Neuronal stem cell (in vitro differentiated cells): Measurements from ENCODE around the gene OOSP1.

Experiments
- DNase-seq: peaks from one replicate; pipeline ENCODE4 v3.0.0-alpha.2; 2013; ENCODE audit warnings: low spot score
- H2AFZ ChIP-seq: one replicate; pipeline ENCODE4 v1.6.1; 2013; ENCODE audit warnings: mild to moderate bottlenecking, low read length, inconsistent platforms
- H2AK5ac ChIP-seq: 2 replicates; pipeline ENCODE4 v1.6.1; 2013; ENCODE audit warnings: low read depth, mild to moderate bottlenecking, inconsistent platforms, low read length, moderate library complexity, mixed read lengths
- H2BK120ac ChIP-seq: 2 replicates; pipeline ENCODE4 v1.6.1; 2013; ENCODE audit warnings: low read depth, mild to moderate bottlenecking, inconsistent platforms, low read length, moderate library complexity, mixed read lengths
- H2BK12ac ChIP-seq: one replicate; pipeline ENCODE4 v1.6.1; 2013; ENCODE audit warnings: low read length, inconsistent platforms
- H2BK15ac ChIP-seq: 2 replicates; pipeline ENCODE4 v1.6.1; 2013; ENCODE audit warnings: mild to moderate bottlenecking, low read length, inconsistent platforms, mixed read lengths
- H2BK5ac ChIP-seq: one replicate; pipeline ENCODE4 v1.6.1; 2013; ENCODE audit warnings: inconsistent platforms, mild to moderate bottlenecking, low read length, moderate library complexity
- H3K14ac ChIP-seq: one replicate; pipeline ENCODE4 v1.6.1; 2013; ENCODE audit warnings: low read length, inconsistent platforms
- H3K18ac ChIP-seq: 2 replicates; pipeline ENCODE4 v1.6.1; 2013; ENCODE audit warnings: low read length, inconsistent platforms
- H3K23ac ChIP-seq: 2 replicates; pipeline ENCODE4 v1.6.1; 2013; ENCODE audit warnings: low read depth, mild to moderate bottlenecking, mixed read lengths, low read length, inconsistent platforms; ENCODE audit not compliant: poor library complexity
- H3K27ac ChIP-seq: replicated peaks from 3 replicates; pipeline ENCODE4 v1.5.1; 2013; ENCODE audit warnings: low read length, inconsistent platforms
- H3K27me3 ChIP-seq, 3 experiments: 2 replicates each; pipeline ENCODE4 v1.6.1; 2013; ENCODE audit warnings: low read length in 3 of 3, mild to moderate bottlenecking in 2 of 3, inconsistent platforms in 1 of 3, low read depth in 1 of 3, mixed read lengths in 1 of 3, moderate library complexity in 1 of 3; ENCODE audit not compliant: control insufficient read depth in 3 of 3, insufficient read depth in 3 of 3
- H3K36me3 ChIP-seq, 2 donors: replicated peaks in 1 of 2; 2 replicates each; pipeline ENCODE4 v1.6.1; 2013; ENCODE audit warnings: low read length in 2 of 2; ENCODE audit not compliant: control insufficient read depth in 2 of 2, insufficient read depth in 2 of 2
- H3K4ac ChIP-seq: 2 replicates; pipeline ENCODE4 v1.6.1; 2013; ENCODE audit warnings: inconsistent platforms, mild to moderate bottlenecking, low read length, moderate library complexity
- H3K4me1 ChIP-seq, 2 donors: 1 replicate in 1 of 2; 2 replicates in 1 of 2; pipeline ENCODE4 v1.6.1; 2013; ENCODE audit warnings: low read length in 2 of 2, low read depth in 1 of 2; ENCODE audit not compliant: control insufficient read depth in 2 of 2, insufficient read depth in 1 of 2
- H3K4me2 ChIP-seq: one replicate; pipeline ENCODE4 v1.6.1; 2013; ENCODE audit warnings: mild to moderate bottlenecking, low read length, inconsistent platforms; ENCODE audit not compliant: insufficient read depth, poor library complexity, severe bottlenecking
- H3K4me3 ChIP-seq, 2 donors: 2 replicates each; pipeline ENCODE4 v1.5.1; 2013; ENCODE audit warnings: low read length in 2 of 2, mild to moderate bottlenecking in 2 of 2, inconsistent platforms in 1 of 2, moderate library complexity in 1 of 2
- H3K79me1 ChIP-seq: one replicate; pipeline ENCODE4 v1.6.1; 2013; ENCODE audit warnings: low read depth, mild to moderate bottlenecking, inconsistent platforms, low read length, moderate library complexity
- H3K9ac ChIP-seq: one replicate; pipeline ENCODE4 v1.6.1; 2013; ENCODE audit warnings: mild to moderate bottlenecking, low read depth, low read length, inconsistent platforms; ENCODE audit not compliant: poor library complexity
- H3K9me3 ChIP-seq, 2 donors: replicated peaks in 1 of 2; 2 replicates each; pipeline versions ENCODE3 to v1.6.1; 2013; ENCODE audit warnings: low read length in 2 of 2, mild to moderate bottlenecking in 2 of 2, inconsistent platforms in 1 of 2, low read depth in 1 of 2, mixed read lengths in 1 of 2, moderate library complexity in 1 of 2; ENCODE audit not compliant: control insufficient read depth in 2 of 2, insufficient read depth in 1 of 2
- H4K8ac ChIP-seq: one replicate; pipeline ENCODE4 v1.6.1; 2013; ENCODE audit warnings: low read depth, mild to moderate bottlenecking, inconsistent platforms, low read length, moderate library complexity
- H4K91ac ChIP-seq: one replicate; pipeline ENCODE4 v1.6.1; 2013; ENCODE audit warnings: low read length, low read depth, mild to moderate bottlenecking, inconsistent platforms; ENCODE audit not compliant: poor library complexity
- WGBS, 2 donors: extraction: QIAGEN DNeasy Blood & Tissue Kit; methylation state at CpG; one replicate each; pipeline ENCODE4 v1.1.7; 2013; ENCODE audit warnings: missing lambda C conversion rate in 2 of 2, mixed read lengths in 1 of 2; ENCODE audit not compliant: insufficient read length in 2 of 2, insufficient replicate concordance in 1 of 2; ENCODE audit errors: extremely low coverage in 2 of 2; 5-methylcytosine and 5-hydroxymethylcytosine counted together

The OOSP1 gene

DNA sequence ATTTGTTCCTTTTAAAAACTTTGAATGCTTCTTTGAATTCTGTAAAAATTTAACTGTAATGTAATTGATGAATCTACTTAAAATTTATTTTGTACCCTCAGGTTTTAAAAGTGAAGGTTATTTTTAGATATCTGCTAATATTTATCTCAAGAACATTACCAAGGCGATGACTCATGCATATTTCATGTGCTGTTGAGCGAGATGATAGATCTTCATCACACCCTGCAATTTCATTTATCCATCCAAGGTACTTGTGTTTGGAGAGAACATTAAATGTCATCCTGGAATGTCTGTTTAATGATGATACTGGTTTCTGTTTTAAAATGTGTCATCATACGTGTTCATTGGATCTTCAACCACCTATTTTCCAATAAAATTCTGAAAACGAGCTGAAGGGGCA lies 18.9 kb downstream of the OOSP1 start:
- no peak overlapping the region for H3K27ac ChIP-seq
- H3K79me1 ChIP-seq = peaks cover 1% of the 10 kb centered on the region
- no peak overlapping the region for H3K4me2 ChIP-seq
- no peak overlapping the region for H2BK5ac ChIP-seq
- no peak overlapping the region for H2BK15ac ChIP-seq
- H3K36me3 ChIP-seq = no peaks in the 10 kb centered on the region
- no peak overlapping the region for H3K23ac ChIP-seq
- H3K9me3 ChIP-seq = no peaks in the 10 kb centered on the region
- no peaks in the 10 kb centered on the region for H3K4me1 ChIP-seq
- H3K18ac ChIP-seq = no peak overlapping the region
- no peak overlapping the region for H2AK5ac ChIP-seq
- no peak overlapping the region for H3K14ac ChIP-seq
- DNase-seq = no peak
- H3K4me3 ChIP-seq = no peak overlapping the region
- no CpG with 5 or more reads among the region's 4 CpGs for WGBS, 2 donors
- no peak overlapping the region for H3K9ac ChIP-seq
- H4K8ac ChIP-seq = no peak overlapping the region
- H2AFZ ChIP-seq = no peak overlapping the region
- H3K27me3 ChIP-seq = no peaks in the 10 kb centered on the region
- no peak overlapping the region for H2BK120ac ChIP-seq
- no peak overlapping the region for H4K91ac ChIP-seq
- no peak overlapping the region for H2BK12ac ChIP-seq
- no peak overlapping the region for H3K4ac ChIP-seq

DNA sequence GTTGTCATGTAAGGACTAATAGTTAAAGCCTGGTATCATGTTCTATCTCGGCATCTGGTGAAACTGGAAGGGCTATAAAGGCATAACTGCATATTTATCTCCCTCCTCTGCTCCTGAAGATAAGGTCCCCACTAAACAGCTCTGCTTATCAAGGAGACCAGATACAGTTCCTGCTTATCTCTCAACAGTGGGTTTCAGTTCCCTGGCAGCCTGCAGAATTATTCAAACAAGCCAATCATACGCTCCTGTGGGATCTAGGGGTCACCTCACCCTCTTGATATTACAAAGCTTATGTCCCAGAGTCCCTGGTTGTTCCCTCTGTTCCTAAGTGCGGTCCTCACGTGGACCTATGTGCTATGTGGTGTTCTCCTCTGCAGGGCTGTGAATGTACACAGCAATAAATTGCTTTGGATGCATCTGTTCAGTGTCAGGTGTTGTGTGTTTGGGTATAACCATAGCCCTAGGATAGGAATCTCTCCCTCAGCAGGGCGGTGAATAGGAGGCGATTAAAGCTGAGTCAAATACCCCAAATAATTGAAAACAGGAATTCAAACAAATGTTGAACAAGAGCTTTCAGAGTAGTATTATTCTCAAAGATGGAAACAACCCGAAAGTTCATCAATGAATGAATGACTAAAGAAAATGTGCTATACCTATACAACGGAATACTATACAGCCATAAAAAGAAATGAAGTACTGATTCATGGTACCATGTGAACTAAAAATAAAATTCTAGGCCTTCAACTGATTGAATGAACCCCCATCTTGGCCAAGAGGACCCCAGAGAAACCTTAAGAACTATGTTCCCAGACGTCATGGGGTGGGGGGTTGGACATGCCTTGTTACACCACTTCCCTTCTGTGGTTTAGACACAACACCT lies 22.5 kb downstream of the OOSP1 start:
- no peak overlapping the region for H4K8ac ChIP-seq
- WGBS, 2 donors = no CpG with 5 or more reads among the region's 9 CpGs
- no peak for DNase-seq

DNA sequence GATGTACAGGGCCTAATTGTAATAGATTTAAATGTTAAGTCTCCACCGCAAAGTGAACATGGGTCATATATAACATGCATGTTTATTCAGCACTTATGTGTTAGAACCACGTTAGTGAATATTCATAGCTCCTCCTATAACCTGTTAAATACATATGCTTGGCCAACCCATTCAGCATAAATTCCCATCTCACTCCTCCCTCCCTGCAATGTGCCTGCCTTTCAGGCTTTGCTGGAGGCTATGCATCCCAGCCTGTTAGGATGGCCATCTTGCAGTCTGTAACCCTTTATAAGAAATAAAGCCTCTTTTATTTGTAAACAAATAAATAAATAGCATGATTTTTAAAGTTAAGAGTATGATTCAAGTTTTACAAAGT lies 23.9 kb downstream of the OOSP1 start:
- H2BK5ac ChIP-seq = no peak overlapping the region
- H4K91ac ChIP-seq = no peak overlapping the region
- H2BK120ac ChIP-seq = no peak overlapping the region
- no peak overlapping the region for H2BK15ac ChIP-seq
- no peak overlapping the region for H4K8ac ChIP-seq
- peaks cover 1% of the 10 kb centered on the region for H3K79me1 ChIP-seq
- H3K27me3 ChIP-seq = no peaks in the 10 kb centered on the region
- H3K4me2 ChIP-seq = no peak overlapping the region
- WGBS, 2 donors = no CpG with 5 or more reads among the region's 2 CpGs
- H3K9ac ChIP-seq = no peak overlapping the region
- no peaks in the 10 kb centered on the region for H3K9me3 ChIP-seq
- no peak overlapping the region for H3K14ac ChIP-seq
- DNase-seq = no peak
- H2AFZ ChIP-seq = no peak overlapping the region
- H3K36me3 ChIP-seq = no peaks in the 10 kb centered on the region
- H3K18ac ChIP-seq = no peak overlapping the region
- H3K27ac ChIP-seq = no peak overlapping the region
- H3K4ac ChIP-seq = no peak overlapping the region
- H2AK5ac ChIP-seq = no peak overlapping the region
- no peak overlapping the region for H3K4me3 ChIP-seq
- H3K4me1 ChIP-seq = no peaks in the 10 kb centered on the region
- no peak overlapping the region for H2BK12ac ChIP-seq
- H3K23ac ChIP-seq = no peak overlapping the region

More for the DNA sequence above, 22.5 kb downstream of the OOSP1 start:
- H4K91ac ChIP-seq = no peak overlapping the region
- no peak overlapping the region for H3K27ac ChIP-seq
- no peaks in the 10 kb centered on the region for H3K4me1 ChIP-seq
- H2BK12ac ChIP-seq = no peak overlapping the region
- no peak overlapping the region for H2AFZ ChIP-seq
- no peak overlapping the region for H2AK5ac ChIP-seq
- no peak overlapping the region for H3K23ac ChIP-seq
- H3K4me3 ChIP-seq = no peak overlapping the region
- H3K79me1 ChIP-seq = peaks cover 1% of the 10 kb centered on the region
- no peak overlapping the region for H3K4ac ChIP-seq
- no peak overlapping the region for H2BK120ac ChIP-seq
- no peak overlapping the region for H3K18ac ChIP-seq
- H3K36me3 ChIP-seq = no peaks in the 10 kb centered on the region
- H3K4me2 ChIP-seq = no peak overlapping the region
- H3K9ac ChIP-seq = no peak overlapping the region
- H3K14ac ChIP-seq = no peak overlapping the region
- no peaks in the 10 kb centered on the region for H3K27me3 ChIP-seq
- H2BK5ac ChIP-seq = no peak overlapping the region
- H3K9me3 ChIP-seq = no peaks in the 10 kb centered on the region
- no peak overlapping the region for H2BK15ac ChIP-seq

DNA sequence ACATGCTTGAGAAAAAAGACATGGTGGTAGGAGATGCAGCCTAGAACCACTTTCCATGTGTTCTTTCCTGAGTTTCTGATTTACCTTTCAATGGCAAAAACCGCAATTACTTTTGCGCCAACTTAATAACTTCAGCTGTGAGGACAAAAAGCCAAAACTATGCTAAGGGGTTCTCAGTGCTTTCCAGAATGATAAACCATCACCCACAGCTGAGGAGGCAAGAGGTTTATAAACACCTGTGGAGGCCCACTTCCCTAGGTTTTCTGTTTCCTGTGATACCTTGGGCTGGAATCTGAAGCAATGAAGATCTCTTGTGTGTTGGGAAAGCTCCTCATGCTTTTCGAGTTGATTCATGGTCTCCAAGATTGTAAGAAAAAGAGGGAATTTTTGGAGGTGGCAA lies 25.5 kb downstream of the OOSP1 start, which contains the start of gene OOSP4A:
OOSP4A (plus strand) TSS at position 301 of the 400 bp plus-strand sequence; CDS start at position 301, 0 bp downstream.
- Histone ChIP-seq H3K23ac (no peak within 1 kb of the TSS), H3K27me3 (no peaks in the 10 kb centered on the region)
- no CpG with 5 or more reads among the region's 3 CpGs for WGBS, 2 donors

More for the DNA sequence above, 25.5 kb downstream of the OOSP1 start, which contains the start of gene OOSP4A:
- Histone ChIP-seq H3K4me1 (no peaks in the 10 kb centered on the region), H3K27ac (no peak within 1 kb of the TSS), H2AFZ (no peak within 1 kb of the TSS), H2AK5ac (no peak within 1 kb of the TSS), H3K14ac (no peak within 1 kb of the TSS), H2BK15ac (no peak within 1 kb of the TSS), H3K4me3 (no peak within 1 kb of the TSS), H3K9ac (no peak within 1 kb of the TSS), H3K79me1 (peaks cover 1% of the 10 kb centered on the region), H3K9me3 (no peaks in the 10 kb centered on the region), H2BK120ac (no peak within 1 kb of the TSS), H4K91ac (no peak within 1 kb of the TSS), H3K36me3 (no peaks in the 10 kb centered on the region), H2BK5ac (no peak within 1 kb of the TSS), H2BK12ac (no peak within 1 kb of the TSS), H4K8ac (no peak within 1 kb of the TSS), H3K4ac (no peak within 1 kb of the TSS), H3K4me2 (no peak within 1 kb of the TSS), H3K18ac (no peak within 1 kb of the TSS)
- no peak for DNase-seq
